ENCODE measurements around the gene MOB3B. TPM values are rescaled to one million over a fixed set of nuclear protein-coding genes. Genes with fewer than 3 reads are reported as not detected.

Gene MOB3B
- polyA plus RNA-seq, 1 of the 3 experiments (the other 2 are of a cell fraction): 0.90 TPM

DNA sequence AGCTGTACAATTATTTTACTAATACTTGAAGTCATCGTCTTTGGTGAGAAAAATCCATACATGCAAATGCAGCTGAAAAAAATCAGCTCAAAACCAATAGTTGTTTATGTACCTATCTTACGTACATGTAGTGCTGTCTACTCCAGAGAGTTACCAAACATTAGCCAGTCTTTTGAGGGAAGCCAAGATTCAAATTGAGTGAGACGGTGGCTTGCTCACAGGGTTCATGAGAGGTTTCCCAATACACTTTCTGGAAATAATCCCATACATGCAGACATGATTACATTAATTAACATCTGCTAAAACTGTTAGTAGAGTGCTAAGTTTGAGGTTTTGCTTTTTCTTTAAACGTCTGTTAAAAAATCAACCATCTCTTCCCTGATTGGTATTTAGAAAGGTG is 41.4 kb upstream of the MOB3B start:
- H3K4me2 ChIP-seq: no peak overlapping the region
- peaks cover 4 to 14% of the 10 kb centered on the region in 2 experiments; a peak in 3 of 4 replicates for H3K4me1 ChIP-seq (ENCODE audit: control insufficient read depth in 1 of 2, insufficient read depth in 2 of 2, low read depth in 1 of 2, low read length in 1 of 2)
- no peaks in the 10 kb centered on the region for H3F3A ChIP-seq (replicated peaks; ENCODE audit: insufficient read depth)
- CTCF ChIA-PET: interaction anchor here (1.4 kb wide), 1 partner anchor 23 kb away, joined by 3 read pairs; no protein-coding TSS in a partner anchor
- H3K79me2 ChIP-seq (ENCODE audit: insufficient read depth): peaks cover 42% of the 10 kb centered on the region
- no peaks in the 10 kb centered on the region for H3K9me2 ChIP-seq
- no peaks in the 10 kb centered on the region for H3K9me3 ChIP-seq
- WGBS (ENCODE audit: low lambda C conversion rate): 94% methylated on average over 4 of the region's 4 CpGs
- H3K27me3 ChIP-seq (ENCODE audit: insufficient read depth): no peaks in the 10 kb centered on the region
- H3K36me3 ChIP-seq (replicated peaks in 1 of 2; ENCODE audit: control insufficient read depth in 1 of 2, insufficient read depth in 2 of 2, low read length in 1 of 2): peaks cover 3 to 11% of the 10 kb centered on the region in 2 experiments
- no peak overlapping the region for H3K4me3 ChIP-seq (ENCODE audit: low read depth in 2 of 2, low read length in 1 of 2)
- no peak overlapping the region for H3K9ac ChIP-seq
- no peak overlapping the region for H3K27ac ChIP-seq (ENCODE audit: low read depth in 2 of 2, low read length in 1 of 2)
- H2AFZ ChIP-seq (ENCODE audit: low read depth): no peak overlapping the region
- TF ChIP-seq GATA2 (CRISPR knock-in tag; IDR thresholded peaks at IDR 0.05): no peak
- TF ChIP-seq FOSL2 (IDR thresholded peaks at IDR 0.05; ENCODE audit: borderline replicate concordance, low read depth): no peak
- TF ChIP-seq CHD2 (IDR thresholded peaks at IDR 0.05; ENCODE audit: low read length, partially characterized antibody): no peak
- TF ChIP-seq FOXJ3 (CRISPR knock-in tag; IDR thresholded peaks at IDR 0.05): no peak
- no peak for TF ChIP-seq SIN3A (IDR thresholded peaks at IDR 0.05; ENCODE audit: borderline replicate concordance, low read depth, low read length)
- TF ChIP-seq, protein P1, sequence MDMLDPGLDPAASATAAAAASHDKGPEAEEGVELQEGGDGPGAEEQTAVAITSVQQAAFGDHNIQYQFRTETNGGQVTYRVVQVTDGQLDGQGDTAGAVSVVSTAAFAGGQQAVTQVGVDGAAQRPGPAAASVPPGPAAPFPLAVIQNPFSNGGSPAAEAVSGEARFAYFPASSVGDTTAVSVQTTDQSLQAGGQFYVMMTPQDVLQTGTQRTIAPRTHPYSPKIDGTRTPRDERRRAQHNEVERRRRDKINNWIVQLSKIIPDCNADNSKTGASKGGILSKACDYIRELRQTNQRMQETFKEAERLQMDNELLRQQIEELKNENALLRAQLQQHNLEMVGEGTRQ (IDR thresholded peaks at IDR 0.05; ENCODE audit: borderline replicate concordance, low read depth, low read length): no peak
- no peak for TF ChIP-seq NFIC (IDR thresholded peaks at IDR 0.05; ENCODE audit: borderline replicate concordance)
- no peak for TF ChIP-seq PBX3 (IDR thresholded peaks at IDR 0.05)
- TF ChIP-seq RAD21 (IDR thresholded peaks at IDR 0.05; ENCODE audit: low read length): no peak
- TF ChIP-seq TCF12 (IDR thresholded peaks at IDR 0.05): no peak
- no peak for TF ChIP-seq SMC3 (IDR thresholded peaks at IDR 0.05; ENCODE audit: low read depth, low read length)
- TF ChIP-seq MXI1 (IDR thresholded peaks at IDR 0.05; ENCODE audit: low read depth, low read length): no peak
- DNase-seq: no peak
- POLR2A ChIA-PET: no interaction called here
- H4K20me1 ChIP-seq (ENCODE audit: insufficient read depth): no peaks in the 10 kb centered on the region

DNA sequence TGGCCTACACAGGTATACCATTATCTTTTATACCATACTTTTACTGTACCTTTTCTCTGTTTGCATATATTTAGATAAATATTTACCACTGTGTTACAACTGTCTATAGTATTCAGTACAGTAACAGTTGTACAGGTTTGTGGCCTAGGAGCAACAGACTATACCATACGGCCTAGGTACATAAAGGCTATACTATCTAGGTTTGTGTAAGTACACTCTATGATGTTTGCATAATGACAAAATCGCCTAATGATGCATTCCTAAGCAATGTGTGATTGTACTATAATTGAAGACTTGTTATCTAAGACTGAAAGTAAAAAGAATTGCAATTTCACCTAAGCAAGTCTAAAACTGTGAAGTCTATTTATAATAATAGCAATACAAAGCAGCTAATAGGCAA is 39.8 kb upstream of the MOB3B start:
- no peak overlapping the region for H3K4me2 ChIP-seq
- 38% methylated on average over 2 of the region's 2 CpGs for WGBS (ENCODE audit: low lambda C conversion rate)
- CTCF ChIA-PET: no interaction called here
- H3K9me2 ChIP-seq: no peaks in the 10 kb centered on the region
- H4K20me1 ChIP-seq (ENCODE audit: insufficient read depth): no peaks in the 10 kb centered on the region
- H3K79me2 ChIP-seq (ENCODE audit: insufficient read depth): peaks cover 42% of the 10 kb centered on the region
- no peaks in the 10 kb centered on the region for H3K27me3 ChIP-seq (ENCODE audit: insufficient read depth)
- H3K4me1 ChIP-seq (ENCODE audit: control insufficient read depth in 1 of 2, insufficient read depth in 2 of 2, low read depth in 1 of 2, low read length in 1 of 2): peaks cover 4 to 11% of the 10 kb centered on the region in 2 experiments; a peak in 3 of 4 replicates
- POLR2A ChIA-PET: no interaction called here
- H3K27ac ChIP-seq (ENCODE audit: low read depth in 2 of 2, low read length in 1 of 2): no peak overlapping the region
- no peak overlapping the region for H3K9ac ChIP-seq
- no peak for TF ChIP-seq RCOR1 (IDR thresholded peaks at IDR 0.05; ENCODE audit: low read length)
- H3F3A ChIP-seq (replicated peaks; ENCODE audit: insufficient read depth): no peaks in the 10 kb centered on the region
- H3K36me3 ChIP-seq (replicated peaks in 1 of 2; ENCODE audit: control insufficient read depth in 1 of 2, insufficient read depth in 2 of 2, low read length in 1 of 2): peaks cover 13 to 27% of the 10 kb centered on the region in 2 experiments
- DNase-seq: no peak
- no peaks in the 10 kb centered on the region for H3K9me3 ChIP-seq
- no peak overlapping the region for H3K4me3 ChIP-seq (ENCODE audit: low read depth in 2 of 2, low read length in 1 of 2)
- H2AFZ ChIP-seq (ENCODE audit: low read depth): no peak overlapping the region
